Breast epithelium (tissue), 3 donors: ENCODE results near the gene NUDT14.

Source experiments
- CTCF ChIP-seq, 3 donors: fragments of 450-650 bp; IDR thresholded peaks; one replicate each; pipeline ENCODE4 v1.5.1; 2016 to 2017; ENCODE audit warnings: antibody characterized with exemption in 3 of 3, mild to moderate bottlenecking in 3 of 3, moderate library complexity in 3 of 3
- POLR2A ChIP-seq: fragments of 450-650 bp; IDR thresholded peaks from one replicate; pipeline ENCODE4 v1.6.1; 2016; ENCODE audit warnings: antibody characterized with exemption, mild to moderate bottlenecking, moderate library complexity
- POLR2AphosphoS5 ChIP-seq, 3 donors: sonication (generic); formaldehyde crosslinking; IDR thresholded peaks; one replicate each; pipeline ENCODE4 v1.6.1; 2017; ENCODE audit warnings: antibody characterized with exemption in 3 of 3

GRCh38 chr14:105136401-105137322 is 44.5 kb downstream of the NUDT14 start:
- TF ChIP-seq POLR2A: no peak
- no peak for TF ChIP-seq CTCF (IDR thresholded peaks at IDR 0.05)
- no peak for TF ChIP-seq POLR2AphosphoS5 (IDR thresholded peaks at IDR 0.05)
